Progenitor cell of endocrine pancreas (in vitro differentiated cells): Measurements from ENCODE around the gene B4GALT6. TPM values are rescaled to one million over a fixed set of nuclear protein-coding genes. Genes with fewer than 3 reads are reported as not detected.

Experiments
- DNase-seq: peaks from one replicate; pipeline ENCODE4 v3.0.0; 2021; ENCODE audit warnings: low spot score; ENCODE audit not compliant: unreplicated experiment
- H3K27ac Mint-ChIP-seq: 2 replicates; pipeline ENCODE4 v1.8.0; 2021; ENCODE audit warnings: mild to moderate bottlenecking, moderate library complexity, mixed read lengths
- H3K27me3 Mint-ChIP-seq: 2 replicates; pipeline ENCODE4 v1.8.0; 2021; ENCODE audit warnings: mixed read lengths
- H3K36me3 Mint-ChIP-seq: 2 replicates; pipeline ENCODE4 v1.8.0; 2022; ENCODE audit warnings: mixed read lengths; ENCODE audit not compliant: insufficient read depth
- H3K4me1 Mint-ChIP-seq: 2 replicates; pipeline ENCODE4 v1.8.0; 2021; ENCODE audit warnings: low read depth, mixed read lengths
- H3K4me3 Mint-ChIP-seq: 2 replicates; pipeline ENCODE4 v1.8.0; 2021; ENCODE audit warnings: low read depth, mild to moderate bottlenecking, moderate library complexity, mixed read lengths
- H3K9me3 Mint-ChIP-seq: 2 replicates; pipeline ENCODE4 v1.8.0; 2021; ENCODE audit warnings: low read depth, mixed read lengths
- total RNA-seq: library from RNA; stranded (reverse); gene quantifications from 2 replicates; pipeline ENCODE4 v1.2.1, GENCODE V29; 2021
- TF ChIP-seq, protein P1 (sequence below): fragments of 200-600 bp; sonication (generic); IDR thresholded peaks from one replicate; pipeline ENCODE4 v1.5.0; 2021; ENCODE audit warnings: antibody characterized with exemption, mild to moderate bottlenecking; ENCODE audit not compliant: unreplicated experiment

Gene B4GALT6
- total RNA-seq, 1 donor from 2014 or later, result 32.2 TPM

DNA sequence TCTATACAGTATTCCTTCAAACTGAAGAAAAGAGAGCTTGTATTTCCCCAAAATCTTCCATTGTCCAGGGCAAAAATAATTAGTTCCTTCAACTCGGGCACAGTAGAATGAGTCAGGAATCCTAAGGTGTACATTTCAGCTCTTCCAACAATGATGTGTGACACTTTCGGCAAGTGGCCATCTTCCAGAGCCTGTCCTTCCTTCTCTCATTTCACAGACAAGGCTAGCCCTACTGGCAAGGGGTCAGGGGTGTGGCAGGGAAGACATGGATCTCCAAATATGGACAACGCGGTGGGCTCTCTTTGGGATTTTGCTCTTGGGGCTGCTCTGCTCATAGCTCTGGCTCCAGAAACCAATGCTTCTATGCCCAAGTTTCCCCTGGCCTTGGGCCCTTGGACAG lies 6.0 kb downstream of the B4GALT6 start:
- H3K4me3 Mint-ChIP-seq, result no peak overlapping the region
- TF ChIP-seq, protein P1, sequence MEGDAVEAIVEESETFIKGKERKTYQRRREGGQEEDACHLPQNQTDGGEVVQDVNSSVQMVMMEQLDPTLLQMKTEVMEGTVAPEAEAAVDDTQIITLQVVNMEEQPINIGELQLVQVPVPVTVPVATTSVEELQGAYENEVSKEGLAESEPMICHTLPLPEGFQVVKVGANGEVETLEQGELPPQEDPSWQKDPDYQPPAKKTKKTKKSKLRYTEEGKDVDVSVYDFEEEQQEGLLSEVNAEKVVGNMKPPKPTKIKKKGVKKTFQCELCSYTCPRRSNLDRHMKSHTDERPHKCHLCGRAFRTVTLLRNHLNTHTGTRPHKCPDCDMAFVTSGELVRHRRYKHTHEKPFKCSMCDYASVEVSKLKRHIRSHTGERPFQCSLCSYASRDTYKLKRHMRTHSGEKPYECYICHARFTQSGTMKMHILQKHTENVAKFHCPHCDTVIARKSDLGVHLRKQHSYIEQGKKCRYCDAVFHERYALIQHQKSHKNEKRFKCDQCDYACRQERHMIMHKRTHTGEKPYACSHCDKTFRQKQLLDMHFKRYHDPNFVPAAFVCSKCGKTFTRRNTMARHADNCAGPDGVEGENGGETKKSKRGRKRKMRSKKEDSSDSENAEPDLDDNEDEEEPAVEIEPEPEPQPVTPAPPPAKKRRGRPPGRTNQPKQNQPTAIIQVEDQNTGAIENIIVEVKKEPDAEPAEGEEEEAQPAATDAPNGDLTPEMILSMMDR, result no peak
- no peaks in the 10 kb centered on the region for H3K36me3 Mint-ChIP-seq
- H3K4me1 Mint-ChIP-seq, result peaks cover 55% of the 10 kb centered on the region
- H3K27me3 Mint-ChIP-seq, result no peaks in the 10 kb centered on the region
- peak overlapping the region; percentile 61 for H3K27ac Mint-ChIP-seq
- no peaks in the 10 kb centered on the region for H3K9me3 Mint-ChIP-seq
- no peak for DNase-seq

DNA sequence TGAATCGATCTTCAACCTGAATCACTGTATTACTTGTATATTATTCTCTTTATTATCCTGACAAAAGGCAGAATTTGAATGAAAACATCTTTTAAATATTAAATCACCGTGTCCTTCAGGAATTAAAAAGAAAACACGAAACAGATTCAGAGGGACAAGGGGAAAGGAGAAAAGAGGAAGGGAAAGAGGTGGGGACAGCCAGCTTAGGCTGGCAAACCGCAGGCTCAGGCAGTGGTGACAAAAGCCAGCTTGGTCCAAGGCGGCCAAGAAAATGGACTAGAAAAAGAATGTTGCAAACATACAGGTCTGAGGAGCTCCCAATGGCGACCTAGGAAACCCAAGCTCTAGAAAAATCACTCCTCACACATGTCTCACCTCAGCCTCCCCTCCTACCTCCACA lies 6.8 kb downstream of the B4GALT6 start:
- Mint-ChIP-seq H3K27me3 (no peaks in the 10 kb centered on the region), H3K36me3 (no peaks in the 10 kb centered on the region), H3K4me3 (no peak overlapping the region), H3K4me1 (peaks cover 48% of the 10 kb centered on the region), H3K9me3 (no peaks in the 10 kb centered on the region), H3K27ac (peak overlapping the region; percentile 51)
- DNase-seq, result no peak
- TF ChIP-seq, protein P1, result no peak

DNA sequence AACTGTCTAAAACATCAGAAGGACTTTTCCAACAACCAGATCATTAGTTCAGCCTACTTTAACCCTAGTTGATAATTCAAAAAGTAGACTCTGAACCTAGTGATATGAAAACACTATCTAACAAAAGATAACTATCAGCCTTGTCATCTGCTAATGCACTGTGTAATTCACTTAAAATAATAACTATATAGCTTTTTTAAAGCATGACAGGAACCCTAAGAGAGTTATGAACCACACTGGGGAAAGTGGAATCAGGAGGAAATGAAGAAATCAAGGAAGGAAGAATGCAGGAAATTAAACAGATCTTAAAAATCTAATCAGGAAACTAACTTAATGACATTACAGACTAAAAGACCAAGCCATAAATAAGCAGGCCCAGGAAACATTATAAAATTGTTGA lies 9.0 kb downstream of the B4GALT6 start:
- Mint-ChIP-seq H3K27ac (no peak overlapping the region), H3K9me3 (no peaks in the 10 kb centered on the region), H3K4me3 (no peak overlapping the region), H3K36me3 (peaks cover 2% of the 10 kb centered on the region), H3K4me1 (peaks cover 42% of the 10 kb centered on the region), H3K27me3 (no peaks in the 10 kb centered on the region)
- TF ChIP-seq, protein P1, result no peak
- no peak for DNase-seq

DNA sequence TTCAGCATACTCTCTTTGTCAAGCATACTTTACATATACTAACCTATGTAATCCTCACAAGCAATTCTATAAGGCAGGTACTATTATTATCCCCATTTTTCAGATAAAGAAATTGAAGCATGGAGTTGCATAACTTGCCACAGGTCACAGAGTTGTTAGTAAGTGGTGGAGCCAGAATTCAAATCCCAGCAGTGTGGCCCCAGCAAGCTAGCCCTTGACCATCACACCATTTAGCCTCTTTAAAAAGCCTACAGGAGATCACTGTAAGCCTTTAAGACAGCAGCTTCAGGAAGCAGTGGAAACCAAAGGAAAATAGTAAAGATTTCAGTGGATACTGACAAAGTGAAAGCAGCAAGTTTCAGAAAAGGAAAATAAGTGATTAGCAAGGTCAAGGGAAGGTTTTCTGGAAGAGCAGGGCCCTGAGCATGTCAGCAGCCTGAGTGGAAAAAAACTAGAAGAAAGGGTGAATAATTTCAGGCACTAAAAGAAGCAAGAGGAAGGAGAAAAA lies 11.7 kb downstream of the B4GALT6 start:
- Mint-ChIP-seq H3K4me3 (no peak overlapping the region), H3K4me1 (peaks cover 15% of the 10 kb centered on the region), H3K9me3 (no peaks in the 10 kb centered on the region), H3K27me3 (no peaks in the 10 kb centered on the region), H3K27ac (no peak overlapping the region), H3K36me3 (peaks cover 2% of the 10 kb centered on the region)
- TF ChIP-seq, protein P1, result no peak
- no peak for DNase-seq

DNA sequence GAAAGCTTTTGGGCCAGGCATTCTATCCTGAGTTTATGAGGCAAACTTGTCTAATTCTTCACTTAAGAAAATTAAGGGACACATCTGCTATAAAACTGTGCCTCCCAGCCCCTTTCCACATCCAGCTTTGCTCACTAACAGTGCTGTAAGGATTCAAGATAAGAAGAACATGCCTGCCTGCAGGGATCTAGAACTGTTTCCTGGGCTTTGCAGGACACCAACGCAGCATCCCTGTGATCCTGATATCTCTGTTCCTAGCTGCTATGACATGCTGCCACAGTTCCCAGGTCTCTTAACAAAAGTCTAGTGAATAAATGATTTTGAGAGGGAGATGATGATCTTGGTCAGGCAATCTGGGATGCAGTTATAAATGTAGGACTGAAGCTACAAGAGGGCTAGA lies 12.4 kb downstream of the B4GALT6 start:
- Mint-ChIP-seq H3K27me3 (no peaks in the 10 kb centered on the region), H3K4me3 (no peak overlapping the region), H3K36me3 (peaks cover 2% of the 10 kb centered on the region), H3K9me3 (no peaks in the 10 kb centered on the region), H3K27ac (no peak overlapping the region), H3K4me1 (peaks cover 14% of the 10 kb centered on the region)
- DNase-seq, result no peak
- TF ChIP-seq, protein P1, result no peak
